ENCODE results near the gene GBE1.

DNA sequence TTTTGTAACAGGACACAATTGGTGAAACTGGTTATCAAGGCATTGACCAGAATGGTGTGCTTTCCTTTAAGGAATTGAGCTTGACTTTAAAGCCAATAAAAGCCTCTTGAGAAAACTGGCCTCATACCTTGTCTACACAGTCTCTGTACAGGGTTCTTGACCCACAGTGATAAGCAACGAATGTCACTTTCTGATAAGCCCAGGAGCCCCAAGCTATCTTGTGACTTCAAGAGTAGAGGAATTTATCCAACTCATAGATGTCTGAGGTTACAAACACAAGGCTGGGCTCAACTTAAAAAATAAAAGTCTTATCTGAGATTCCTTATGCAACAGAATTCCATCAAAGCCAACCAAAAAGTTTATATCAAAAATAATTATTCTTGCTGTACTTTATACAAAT is 212.1 kb downstream of the GBE1 start:
- TF ChIP-seq, protein P1, sequence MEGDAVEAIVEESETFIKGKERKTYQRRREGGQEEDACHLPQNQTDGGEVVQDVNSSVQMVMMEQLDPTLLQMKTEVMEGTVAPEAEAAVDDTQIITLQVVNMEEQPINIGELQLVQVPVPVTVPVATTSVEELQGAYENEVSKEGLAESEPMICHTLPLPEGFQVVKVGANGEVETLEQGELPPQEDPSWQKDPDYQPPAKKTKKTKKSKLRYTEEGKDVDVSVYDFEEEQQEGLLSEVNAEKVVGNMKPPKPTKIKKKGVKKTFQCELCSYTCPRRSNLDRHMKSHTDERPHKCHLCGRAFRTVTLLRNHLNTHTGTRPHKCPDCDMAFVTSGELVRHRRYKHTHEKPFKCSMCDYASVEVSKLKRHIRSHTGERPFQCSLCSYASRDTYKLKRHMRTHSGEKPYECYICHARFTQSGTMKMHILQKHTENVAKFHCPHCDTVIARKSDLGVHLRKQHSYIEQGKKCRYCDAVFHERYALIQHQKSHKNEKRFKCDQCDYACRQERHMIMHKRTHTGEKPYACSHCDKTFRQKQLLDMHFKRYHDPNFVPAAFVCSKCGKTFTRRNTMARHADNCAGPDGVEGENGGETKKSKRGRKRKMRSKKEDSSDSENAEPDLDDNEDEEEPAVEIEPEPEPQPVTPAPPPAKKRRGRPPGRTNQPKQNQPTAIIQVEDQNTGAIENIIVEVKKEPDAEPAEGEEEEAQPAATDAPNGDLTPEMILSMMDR (IDR thresholded peaks at IDR 0.05; ENCODE audit: insufficient read depth, low read length, poor library complexity, severe bottlenecking) = no peak
- no peak for TF ChIP-seq EZH2phosphoT487 (conservative IDR thresholded peaks at IDR 0.05; ENCODE audit: low read length)

Measured in SU-DHL-6 (cell line).